A549 (cell line): ENCODE data around the gene DYSF. TPM values are rescaled to one million over a fixed set of nuclear protein-coding genes. Genes with fewer than 3 reads are reported as not detected.
A peak's percentile ranks its signal among the peaks of the same experiment; 100 is the strongest.

Source experiments
- ATAC-seq, 2 experiments: fragments of 200-7000 bp in 1 of 2; fragments of >200 bp in 1 of 2; cut with Nextera tagmentation in 1 of 2; cut with Tn5 transposase in 1 of 2; 3 replicates each; pipeline versions ENCODE4 v1.8.0 to v1.9.1; 2018 to 2020; ENCODE audit warnings: mild to moderate bottlenecking in 1 of 2, moderate library complexity in 1 of 2
- CTCF ChIA-PET: fragments of 300-600 bp; sonication (Branson Sonifier 250); formaldehyde crosslinking; extraction: SDS; loops from one replicate; lab custom pipeline; 2021; ENCODE audit warnings: antibody characterized with exemption, inconsistent platforms; lab: Yijun Ruan, JAX
- POLR2A ChIA-PET: fragments of 350-600 bp; formaldehyde crosslinking; extraction: SDS; loops from one replicate; lab custom pipeline; 2021; ENCODE audit warnings: antibody characterized with exemption, inconsistent platforms; lab: Yijun Ruan, JAX
- DNase-seq, 2 experiments: peaks; one replicate each; pipeline versions ENCODE4 v3.0.0 to v3.0.0-alpha.2; 2011 to 2016; ENCODE audit warnings: low read depth in 1 of 2, low spot score in 1 of 2
- FAIRE-seq: peaks from 2 replicates; lab custom pipeline; 2011; peaks lifted over from hg19 to GRCh38; lab: Jason Lieb, UNC
- H3K27ac ChIP-seq, 2 experiments: fragments of >200 bp; sonication (Bioruptor Twin); formaldehyde crosslinking; 3 replicates each; pipeline ENCODE4 v1.5.1; 2016 to 2017
- H3K4me1 ChIP-seq: fragments of >200 bp; sonication (Bioruptor Twin); formaldehyde crosslinking; 3 replicates; pipeline ENCODE4 v1.6.1; 2016
- H3K4me2 ChIP-seq: fragments of >200 bp; sonication (Bioruptor Twin); formaldehyde crosslinking; 3 replicates; pipeline ENCODE4 v1.6.1; 2016
- H3K4me3 ChIP-seq: fragments of >200 bp; sonication (Bioruptor Twin); formaldehyde crosslinking; 3 replicates; pipeline ENCODE4 v1.5.1; 2016
- H3K9me3 ChIP-seq: fragments of >200 bp; sonication (Bioruptor Twin); formaldehyde crosslinking; 3 replicates; pipeline ENCODE4 v1.6.1; 2016
- BCL3 ChIP-seq: fragments of >200 bp; sonication (Bioruptor Twin); formaldehyde crosslinking; IDR thresholded peaks from 3 replicates; pipeline ENCODE4 v1.6.1; 2016
- BHLHE40 ChIP-seq: IDR thresholded peaks from 2 replicates; pipeline ENCODE4 v1.6.1; 2012; ENCODE audit warnings: low read depth, low read length, inconsistent platforms
- CEBPB ChIP-seq, 2 experiments: fragments of >200 bp in 1 of 2; sonication (Bioruptor Twin) in 1 of 2; formaldehyde crosslinking in 1 of 2; IDR thresholded peaks; 2 replicates each; pipeline ENCODE4 v1.6.1; 2012 to 2016
- CHD2 ChIP-seq: fragments of 150-350 bp; IDR thresholded peaks from 2 replicates; pipeline ENCODE4 v1.6.1; 2014; ENCODE audit warnings: low read length; ENCODE audit not compliant: partially characterized antibody
- EHF ChIP-seq: fragments of 250-450 bp; sonication (Bioruptor Pico); IDR thresholded peaks from 2 replicates; pipeline ENCODE4 v1.5.0; 2020; ENCODE audit warnings: mild to moderate bottlenecking
- HDAC2 ChIP-seq: fragments of 200-600 bp; sonication (generic); IDR thresholded peaks from 2 replicates; pipeline ENCODE4 v1.6.1; 2016
- HEYL ChIP-seq: fragments of 250-450 bp; sonication (Bioruptor Pico); IDR thresholded peaks from 2 replicates; pipeline ENCODE4 v1.8.0; 2021; ENCODE audit warnings: mild to moderate bottlenecking, moderate library complexity
- HOXA7 ChIP-seq: fragments of 250-450 bp; sonication (Bioruptor Pico); IDR thresholded peaks from 2 replicates; pipeline ENCODE4 v1.5.0; 2020; ENCODE audit warnings: mild to moderate bottlenecking, moderate library complexity
- JUNB ChIP-seq: fragments of >200 bp; sonication (Bioruptor Twin); formaldehyde crosslinking; IDR thresholded peaks from 2 replicates; pipeline ENCODE4 v1.6.1; 2016
- MAX ChIP-seq: IDR thresholded peaks from 2 replicates; pipeline ENCODE4 v1.6.1; 2012
- RARB ChIP-seq: fragments of 250-450 bp; sonication (Bioruptor Pico); IDR thresholded peaks from 2 replicates; pipeline ENCODE4 v1.8.0; 2021; ENCODE audit warnings: mild to moderate bottlenecking, moderate library complexity
- RFX5 ChIP-seq: fragments of 450-650 bp; IDR thresholded peaks from 2 replicates; pipeline ENCODE4 v1.7.1; 2014; ENCODE audit warnings: antibody characterized with exemption, mild to moderate bottlenecking, moderate library complexity
- SREBF2 ChIP-seq: fragments of 450-650 bp; IDR thresholded peaks from 2 replicates; pipeline ENCODE4 v1.6.1; 2014; ENCODE audit warnings: mild to moderate bottlenecking, moderate library complexity
- TFCP2L1 ChIP-seq: fragments of 250-450 bp; sonication (Bioruptor Pico); IDR thresholded peaks from 2 replicates; pipeline ENCODE4 v1.5.0; 2021; ENCODE audit warnings: mild to moderate bottlenecking
- ZSCAN20 ChIP-seq: fragments of 250-450 bp; sonication (Bioruptor Pico); IDR thresholded peaks from 2 replicates; pipeline ENCODE4 v1.8.0; 2022; ENCODE audit warnings: mild to moderate bottlenecking, moderate library complexity
- WGBS: methylation state at CpG from one replicate; pipeline ENCODE4 v1.1.6; 2017; ENCODE audit errors: missing lambda C conversion rate; 5-methylcytosine and 5-hydroxymethylcytosine counted together
- polyA plus RNA-seq, 4 experiments: library from polyadenylated mRNA; depleted of rRNA in 3 of 4; stranded (reverse); fragments of >200 nt; fragmentation: RNase III in 1 of 4; extraction: RNeasy Plus Mini Kit Qiagen cat#74134 plus additional on column Dnase treatment in 1 of 4; gene quantifications; 2 replicates in 3 of 4; 3 replicates in 1 of 4; pipeline ENCODE4 v1.2.3, GENCODE V29; 2011 to 2017
- TF ChIP-seq, protein P1 (sequence below): fragments of 250-450 bp; sonication (Bioruptor Pico); IDR thresholded peaks from 2 replicates; pipeline ENCODE4 v1.5.0; 2020; ENCODE audit warnings: low read depth, mild to moderate bottlenecking, moderate library complexity
- TF ChIP-seq, protein P2 (sequence below): fragments of 250-450 bp; sonication (Bioruptor Pico); IDR thresholded peaks from 2 replicates; pipeline ENCODE4 v1.5.0; 2021; ENCODE audit warnings: mild to moderate bottlenecking, moderate library complexity, borderline replicate concordance

DYSF gene
- polyA plus RNA-seq, 2 of the 4 experiments (the other 2 are of a cell fraction), result 0.36 to 0.98 TPM

DNA sequence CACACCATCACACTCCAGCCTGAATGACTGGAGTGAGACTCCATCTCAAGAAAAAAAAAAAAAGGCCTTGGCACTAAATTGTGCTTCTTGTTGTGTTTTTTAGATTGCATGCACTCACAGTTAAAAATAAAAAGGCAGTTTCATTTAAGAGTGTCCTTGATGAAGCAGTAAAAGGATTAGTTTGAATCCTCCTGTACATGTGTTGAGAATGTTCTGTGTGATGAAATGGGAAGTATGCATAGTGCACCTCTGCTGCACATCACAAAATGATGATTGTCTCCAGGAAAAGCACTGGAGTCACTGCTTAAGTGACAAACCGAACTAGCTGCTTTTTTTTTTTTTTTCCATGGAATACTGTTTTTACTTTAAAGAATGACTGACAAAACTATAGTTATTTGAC lies 23.1 kb downstream of the DYSF start:
- ChIA-PET CTCF (interaction anchor here (0.8 to 5.8 kb wide), 6 partner anchors 14 to 355 kb away, joined by 3 to 40 read pairs (median 4); no protein-coding TSS in a partner anchor), POLR2A (no interaction called here)
- H3K27ac ChIP-seq, result no peak overlapping the region
- DNase-seq (no peak), FAIRE-seq (no peak), ATAC-seq (no peak)
- 12% methylated on average over 1 of the region's 1 CpG for WGBS
- no peak overlapping the region for H3K4me3 ChIP-seq
- H3K4me2 ChIP-seq, result no peak overlapping the region
- no peaks in the 10 kb centered on the region for H3K9me3 ChIP-seq
- TF ChIP-seq BHLHE40 (no peak), JUNB (no peak), RARB (no peak), BCL3 (no peak)
- TF ChIP-seq, protein P1, sequence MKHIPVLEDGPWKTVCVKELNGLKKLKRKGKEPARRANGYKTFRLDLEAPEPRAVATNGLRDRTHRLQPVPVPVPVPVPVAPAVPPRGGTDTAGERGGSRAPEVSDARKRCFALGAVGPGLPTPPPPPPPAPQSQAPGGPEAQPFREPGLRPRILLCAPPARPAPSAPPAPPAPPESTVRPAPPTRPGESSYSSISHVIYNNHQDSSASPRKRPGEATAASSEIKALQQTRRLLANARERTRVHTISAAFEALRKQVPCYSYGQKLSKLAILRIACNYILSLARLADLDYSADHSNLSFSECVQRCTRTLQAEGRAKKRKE (CRISPR knock-in tag), result no peak
- TF ChIP-seq, protein P2, sequence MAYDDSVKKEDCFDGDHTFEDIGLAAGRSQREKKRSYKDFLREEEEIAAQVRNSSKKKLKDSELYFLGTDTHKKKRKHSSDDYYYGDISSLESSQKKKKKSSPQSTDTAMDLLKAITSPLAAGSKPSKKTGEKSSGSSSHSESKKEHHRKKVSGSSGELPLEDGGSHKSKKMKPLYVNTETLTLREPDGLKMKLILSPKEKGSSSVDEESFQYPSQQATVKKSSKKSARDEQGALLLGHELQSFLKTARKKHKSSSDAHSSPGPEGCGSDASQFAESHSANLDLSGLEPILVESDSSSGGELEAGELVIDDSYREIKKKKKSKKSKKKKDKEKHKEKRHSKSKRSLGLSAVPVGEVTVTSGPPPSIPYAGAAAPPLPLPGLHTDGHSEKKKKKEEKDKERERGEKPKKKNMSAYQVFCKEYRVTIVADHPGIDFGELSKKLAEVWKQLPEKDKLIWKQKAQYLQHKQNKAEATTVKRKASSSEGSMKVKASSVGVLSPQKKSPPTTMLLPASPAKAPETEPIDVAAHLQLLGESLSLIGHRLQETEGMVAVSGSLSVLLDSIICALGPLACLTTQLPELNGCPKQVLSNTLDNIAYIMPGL (CRISPR knock-in tag), result no peak
- H3K4me1 ChIP-seq, result no peaks in the 10 kb centered on the region

GRCh38 chr2:71477231-71477691 lies 23.9 kb downstream of the DYSF start:
- WGBS, result 67% methylated on average over 6 of the region's 6 CpGs
- no peak for ATAC-seq
- peak; percentile 59 for FAIRE-seq
- CTCF ChIA-PET, result interaction anchor here (0.8 to 5.8 kb wide), 6 partner anchors 15 to 356 kb away, joined by 3 to 40 read pairs (median 4); no protein-coding TSS in a partner anchor
- POLR2A ChIA-PET, result no interaction called here
- Histone ChIP-seq H3K4me1 (no peaks in the 10 kb centered on the region), H3K9me3 (no peaks in the 10 kb centered on the region), H3K4me2 (no peak overlapping the region), H3K4me3 (no peak overlapping the region), H3K27ac (no peak overlapping the region)
- no peak for TF ChIP-seq SREBF2
- peak; percentile 46; a peak in 2 of 4 replicates for TF ChIP-seq CEBPB (IDR thresholded peaks at IDR 0.05)
- DNase-seq, result no peak

GRCh38 chr2:71478806-71479205 lies 25.4 kb downstream of the DYSF start:
- POLR2A ChIA-PET, result no interaction called here
- CTCF ChIA-PET, result interaction anchor here (0.8 to 4.8 kb wide), 3 partner anchors 10 to 179 kb away, joined by 3 to 24 read pairs (median 3); no protein-coding TSS in a partner anchor
- Histone ChIP-seq H3K4me2 (no peak overlapping the region), H3K4me1 (no peaks in the 10 kb centered on the region), H3K9me3 (no peaks in the 10 kb centered on the region), H3K27ac (no peak overlapping the region), H3K4me3 (no peak overlapping the region)
- FAIRE-seq (no peak), DNase-seq (no peak), ATAC-seq (no peak)
- 22% methylated on average over 6 of the region's 6 CpGs for WGBS
- TF ChIP-seq JUNB (no peak), TFCP2L1 (CRISPR knock-in tag) (no peak), HDAC2 (no peak), ZSCAN20 (CRISPR knock-in tag) (no peak), MAX (no peak), HEYL (no peak), CHD2 (no peak), EHF (CRISPR knock-in tag) (no peak), HOXA7 (CRISPR knock-in tag) (no peak), RARB (no peak), BCL3 (no peak), RFX5 (no peak)
- TF ChIP-seq, protein P1 (CRISPR knock-in tag), result no peak
